ENCODE results near the gene TANGO2. TPM values are rescaled to one million over a fixed set of nuclear protein-coding genes. Genes with fewer than 3 reads are reported as not detected.

TANGO2 gene
- total and polyA plus RNA-seq, 9 of the 15 experiments (the other 6 are each of a cell fraction or from before 2014, with no cell fraction given), result 15.5 to 94.9 (median 70.1) TPM

GRCh38 chr22:20039683-20040325, 18.9 kb downstream of the TANGO2 start (continued):
- TF ChIP-seq SFPQ (IDR thresholded peaks at IDR 0.05; ENCODE audit: low read depth, low read length), result no peak
- no peak for TF ChIP-seq HMG20A (CRISPR knock-in tag; conservative IDR thresholded peaks at IDR 0.05)
- TF ChIP-seq PPARD (CRISPR knock-in tag; IDR thresholded peaks at IDR 0.05), result no peak
- TF ChIP-seq HMGN3 (IDR thresholded peaks at IDR 0.05; ENCODE audit: borderline replicate concordance, extremely low read depth, insufficient read length, low read depth, low read length), result peak; percentile 13
- no peak for TF ChIP-seq ZNF280A (IDR thresholded peaks at IDR 0.05; ENCODE audit: low read depth, partially characterized antibody)
- TF ChIP-seq ZNF316 (IDR thresholded peaks at IDR 0.05), result peak; percentile 38; the same call in 1 of the 2 replicates
- TF ChIP-seq REST (IDR thresholded peaks at IDR 0.05; ENCODE audit: borderline replicate concordance), result no peak
- TF ChIP-seq REST (CRISPR knock-in tag; IDR thresholded peaks at IDR 0.05; ENCODE audit: low read depth), result 0 out of 2 replicates have a peak, but pooled peaks have one; percentile 33

Data from K562 (cell line).